PC-9 (cell line): Measurements from ENCODE around the gene DUSP22. TPM values are rescaled to one million over a fixed set of nuclear protein-coding genes. Genes with fewer than 3 reads are reported as not detected.
A peak's percentile ranks its signal among the peaks of the same experiment; 100 is the strongest.
"Not testable (repeated sequence)": the region's sequence is repeated elsewhere in the genome, so short reads cannot be mapped to it uniquely, and the experiment has no call there.

ENCODE experiments used
- BruUV-seq: library from RNA; stranded (reverse); fragments of 400-500 nt; replicated peaks from 2 replicates; lab custom pipeline; 2021; lab: Mats Ljungman, UMichigan
- CTCF ChIA-PET: fragments of 300-600 bp; sonication (Branson Sonifier 250); formaldehyde crosslinking; loops from one replicate; lab custom pipeline; 2022; ENCODE audit warnings: antibody characterized with exemption; lab: Charles Lee
- POLR2A ChIA-PET: fragments of 300-600 bp; sonication (Branson Sonifier 250); formaldehyde crosslinking; loops from one replicate; lab custom pipeline; 2022; ENCODE audit warnings: antibody characterized with exemption; ENCODE audit not compliant: unreplicated experiment; lab: Charles Lee
- DNase-seq, 2 experiments: peaks; one replicate each; pipeline versions ENCODE4 v3.0.0 to v3.0.0-alpha.2; 2015 to 2022; ENCODE audit warnings: mixed read lengths in 1 of 2
- H2AFZ ChIP-seq: fragments of 200-600 bp; sonication (generic); 2 replicates; pipeline ENCODE4 v1.8.1; 2017; ENCODE audit warnings: antibody characterized with exemption
- H3F3A ChIP-seq: fragments of 200-600 bp; sonication (generic); 2 replicates; pipeline ENCODE4 v1.8.1; 2017; ENCODE audit warnings: antibody characterized with exemption, mild to moderate bottlenecking, low read depth; ENCODE audit not compliant: insufficient read depth
- H3K27ac ChIP-seq: fragments of 200-600 bp; sonication (generic); 2 replicates; pipeline ENCODE4 v1.6.1; 2016; ENCODE audit warnings: mixed run types
- H3K27me3 ChIP-seq: fragments of 200-600 bp; sonication (generic); 2 replicates; pipeline ENCODE4 v1.6.1; 2016; ENCODE audit warnings: low read depth, mixed run types; ENCODE audit not compliant: insufficient read depth
- H3K36me3 ChIP-seq: fragments of 200-600 bp; sonication (generic); 2 replicates; pipeline ENCODE4 v1.6.1; 2016; ENCODE audit warnings: low read depth, mixed run types
- H3K4me1 ChIP-seq: fragments of 200-600 bp; sonication (generic); replicated peaks from 2 replicates; pipeline ENCODE4 v1.6.1; 2016; ENCODE audit warnings: mixed run types; ENCODE audit not compliant: insufficient read depth
- H3K4me2 ChIP-seq: fragments of 200-600 bp; sonication (generic); 2 replicates; pipeline ENCODE4 v1.6.1; 2017; ENCODE audit warnings: mixed run types
- H3K4me3 ChIP-seq: fragments of 200-600 bp; sonication (generic); 2 replicates; pipeline ENCODE4 v1.6.1; 2016; ENCODE audit warnings: mixed run types
- H3K79me2 ChIP-seq: fragments of 200-600 bp; sonication (generic); 2 replicates; pipeline ENCODE4 v1.6.1; 2017; ENCODE audit warnings: low read depth, mixed run types
- H3K9me2 ChIP-seq: fragments of 200-600 bp; sonication (generic); 2 replicates; pipeline ENCODE4 v1.8.1; 2017; ENCODE audit warnings: mild to moderate bottlenecking; ENCODE audit not compliant: insufficient read depth
- H3K9me3 ChIP-seq: fragments of 200-600 bp; sonication (generic); 2 replicates; pipeline ENCODE4 v1.8.1; 2016; ENCODE audit warnings: low read depth; ENCODE audit not compliant: insufficient read depth
- H4K20me1 ChIP-seq: fragments of 200-600 bp; sonication (generic); 2 replicates; pipeline ENCODE4 v1.8.1; 2017; ENCODE audit not compliant: insufficient read depth
- EZH2 ChIP-seq: fragments of 200-600 bp; sonication (generic); IDR thresholded peaks from 2 replicates; pipeline ENCODE4 v1.8.0; 2017; ENCODE audit warnings: antibody characterized with exemption, low read depth
- intact Hi-C: fragments of 100-400 bp; cut with micrococcal nuclease; formaldehyde crosslinking; loops from one replicate; pipeline ENCODE4 v1.10.0; 2022; ENCODE audit not compliant: unreplicated experiment
- total RNA-seq: library from RNA; stranded (reverse); gene quantifications from 2 replicates; pipeline ENCODE4 v1.2.3, GENCODE V29; 2021
- TF ChIP-seq, protein P1 (sequence below): fragments of 200-600 bp; sonication (generic); conservative IDR thresholded peaks from 2 replicates; pipeline ENCODE4 v1.6.1; 2017; ENCODE audit warnings: mixed run types, antibody characterized with exemption, mild to moderate bottlenecking, moderate library complexity

The DUSP22 gene
- total RNA-seq, 1 experiment from 2014 or later = 25.5 TPM

DNA sequence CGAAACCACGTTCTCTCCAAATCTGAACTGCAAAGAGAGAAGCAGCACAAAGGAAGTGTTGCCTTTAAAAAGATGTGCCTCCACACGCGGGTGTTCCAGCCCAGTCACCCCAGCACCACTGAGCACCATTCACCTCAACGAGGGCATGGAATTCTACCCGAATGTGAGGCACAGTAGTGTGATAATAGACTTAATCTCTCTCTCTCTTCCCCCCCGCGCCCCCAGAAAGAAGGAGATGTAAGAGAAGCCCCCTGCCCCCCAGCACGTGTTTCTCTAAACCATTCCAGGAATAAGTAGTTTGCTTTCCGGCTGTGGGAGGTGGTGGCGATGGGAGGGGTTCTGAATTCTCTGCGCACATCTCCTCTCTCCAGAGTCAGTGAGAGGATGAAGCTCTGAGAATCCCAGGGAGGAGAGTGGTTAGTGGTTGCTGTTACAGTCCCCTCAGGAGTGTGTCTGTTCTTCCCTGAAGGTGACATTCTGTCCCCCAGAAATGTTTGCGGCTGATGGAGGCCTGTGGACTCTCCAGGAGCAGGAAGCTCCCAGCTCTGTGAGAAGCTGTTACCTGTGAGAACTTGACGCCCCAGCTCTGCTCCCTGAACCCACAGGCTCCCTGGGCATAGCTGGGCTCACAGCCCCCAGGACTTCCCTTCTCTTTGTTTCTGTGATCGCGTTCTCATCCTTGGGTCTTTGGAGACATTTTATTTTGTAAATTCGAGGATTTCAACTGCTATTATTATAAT, 75.8 kb downstream of the DUSP22 start:
- H3K9me2 ChIP-seq = no peaks in the 10 kb centered on the region
- H3K79me2 ChIP-seq = no peaks in the 10 kb centered on the region
- no peak overlapping the region for H3K4me2 ChIP-seq
- peaks cover 88% of the 10 kb centered on the region for H3K27me3 ChIP-seq
- CTCF ChIA-PET = interaction anchor here (0.7 kb wide), 1 partner anchor 632 kb away, joined by 4 read pairs; no protein-coding TSS in a partner anchor
- no peak overlapping the region for H2AFZ ChIP-seq
- H3K36me3 ChIP-seq = no peaks in the 10 kb centered on the region
- peak in 1 of 2 experiments; percentile 18 for DNase-seq
- H3F3A ChIP-seq = no peaks in the 10 kb centered on the region
- intact Hi-C loops = no loop called here
- POLR2A ChIA-PET = no interaction called here
- peaks cover 6% of the 10 kb centered on the region; the same call in 1 of the 2 replicates for H3K9me3 ChIP-seq
- no peak overlapping the region for H3K4me3 ChIP-seq
- no peaks in the 10 kb centered on the region for H3K4me1 ChIP-seq
- BruUV-seq = no TSS peak
- no peaks in the 10 kb centered on the region for H4K20me1 ChIP-seq
- no peak for TF ChIP-seq EZH2
- TF ChIP-seq, protein P1, sequence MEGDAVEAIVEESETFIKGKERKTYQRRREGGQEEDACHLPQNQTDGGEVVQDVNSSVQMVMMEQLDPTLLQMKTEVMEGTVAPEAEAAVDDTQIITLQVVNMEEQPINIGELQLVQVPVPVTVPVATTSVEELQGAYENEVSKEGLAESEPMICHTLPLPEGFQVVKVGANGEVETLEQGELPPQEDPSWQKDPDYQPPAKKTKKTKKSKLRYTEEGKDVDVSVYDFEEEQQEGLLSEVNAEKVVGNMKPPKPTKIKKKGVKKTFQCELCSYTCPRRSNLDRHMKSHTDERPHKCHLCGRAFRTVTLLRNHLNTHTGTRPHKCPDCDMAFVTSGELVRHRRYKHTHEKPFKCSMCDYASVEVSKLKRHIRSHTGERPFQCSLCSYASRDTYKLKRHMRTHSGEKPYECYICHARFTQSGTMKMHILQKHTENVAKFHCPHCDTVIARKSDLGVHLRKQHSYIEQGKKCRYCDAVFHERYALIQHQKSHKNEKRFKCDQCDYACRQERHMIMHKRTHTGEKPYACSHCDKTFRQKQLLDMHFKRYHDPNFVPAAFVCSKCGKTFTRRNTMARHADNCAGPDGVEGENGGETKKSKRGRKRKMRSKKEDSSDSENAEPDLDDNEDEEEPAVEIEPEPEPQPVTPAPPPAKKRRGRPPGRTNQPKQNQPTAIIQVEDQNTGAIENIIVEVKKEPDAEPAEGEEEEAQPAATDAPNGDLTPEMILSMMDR = no peak
- no peak overlapping the region for H3K27ac ChIP-seq

DNA sequence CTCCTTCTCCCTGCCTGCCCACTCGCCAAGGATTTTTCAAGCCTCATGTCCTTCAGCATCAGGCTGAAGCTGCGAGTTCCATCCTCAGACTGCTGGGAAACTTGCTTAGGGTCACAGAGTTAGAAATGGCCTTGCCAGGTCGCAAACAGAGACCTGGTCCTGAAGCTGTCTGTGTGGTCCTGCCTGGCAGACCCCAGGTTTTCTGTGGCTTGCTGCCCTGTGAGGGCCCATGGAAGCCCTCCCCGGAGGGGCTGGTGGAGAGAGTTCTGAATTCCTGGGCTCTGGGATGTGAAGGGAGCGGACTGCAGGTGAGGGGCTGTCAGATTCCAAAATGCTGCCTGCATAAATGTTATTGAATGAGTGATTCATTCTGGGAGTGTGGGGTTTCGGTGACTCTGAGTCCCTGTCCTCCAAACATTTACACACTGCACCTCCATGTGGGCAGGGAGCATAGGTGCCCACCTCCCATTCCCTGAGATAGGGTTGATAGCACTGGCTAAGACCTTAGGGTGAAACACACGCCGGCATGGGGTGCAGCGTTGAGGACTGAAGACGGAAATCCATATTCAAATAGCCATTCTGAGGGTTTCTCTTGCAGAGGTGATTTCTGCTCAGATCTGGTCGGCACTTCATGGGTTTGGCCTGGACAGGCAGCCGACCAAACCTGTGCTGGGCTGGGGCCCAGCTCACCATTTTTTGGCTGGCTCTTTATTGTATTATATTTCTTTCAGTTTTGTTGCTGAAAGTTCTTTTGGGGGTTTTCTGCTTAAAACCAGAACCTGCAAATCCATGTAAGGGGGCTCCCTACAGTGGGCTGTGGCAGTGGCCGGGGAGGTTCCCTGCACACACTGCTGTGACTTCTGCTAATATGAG, 77.5 kb downstream of the DUSP22 start:
- H3K4me2 ChIP-seq = no peak overlapping the region
- no peaks in the 10 kb centered on the region for H3K36me3 ChIP-seq
- POLR2A ChIA-PET = no interaction called here
- no peak overlapping the region for H3K27ac ChIP-seq
- intact Hi-C loops = loop anchor here (10.0 kb wide), 1 partner anchor 155 kb away; no protein-coding TSS in a partner anchor
- no TSS peak for BruUV-seq
- H3K9me3 ChIP-seq = no peaks in the 10 kb centered on the region
- H3K27me3 ChIP-seq = peaks cover 88% of the 10 kb centered on the region
- H2AFZ ChIP-seq = no peak overlapping the region
- TF ChIP-seq, protein P1 = no peak
- no peaks in the 10 kb centered on the region for H3K79me2 ChIP-seq
- no peak overlapping the region for H3K4me3 ChIP-seq
- H3K4me1 ChIP-seq = no peaks in the 10 kb centered on the region
- DNase-seq = no peak
- CTCF ChIA-PET = no interaction called here
- no peaks in the 10 kb centered on the region for H4K20me1 ChIP-seq
- H3K9me2 ChIP-seq = no peaks in the 10 kb centered on the region
- H3F3A ChIP-seq = no peaks in the 10 kb centered on the region

DNA sequence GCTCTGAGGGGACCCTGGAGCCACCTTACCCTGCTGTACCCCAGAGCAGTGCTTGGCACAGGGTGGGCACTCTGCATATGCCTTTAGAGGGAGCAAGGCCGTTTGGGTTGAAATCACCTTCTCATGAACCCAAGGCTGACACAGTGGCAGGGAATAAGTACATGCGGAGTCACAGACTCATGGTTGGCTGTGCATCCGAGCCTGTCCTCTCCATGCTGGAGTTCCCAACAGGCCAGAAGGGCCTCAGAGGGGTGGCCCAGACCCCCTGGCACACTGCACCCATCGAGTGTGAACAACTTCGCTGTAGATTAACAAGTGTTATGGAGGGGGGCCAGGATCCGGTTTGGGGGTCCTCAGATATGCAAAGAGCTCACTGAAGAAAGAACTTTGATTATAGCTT, 78.3 kb downstream of the DUSP22 start:
- no TSS peak for BruUV-seq
- peaks cover 88% of the 10 kb centered on the region for H3K27me3 ChIP-seq
- no peak overlapping the region for H3K27ac ChIP-seq
- H3K9me3 ChIP-seq = no peaks in the 10 kb centered on the region
- H3F3A ChIP-seq = no peaks in the 10 kb centered on the region
- intact Hi-C loops = loop anchor here (10.0 kb wide), 1 partner anchor 156 kb away; no protein-coding TSS in a partner anchor
- H3K4me3 ChIP-seq = no peak overlapping the region
- CTCF ChIA-PET = no interaction called here
- no peaks in the 10 kb centered on the region for H3K4me1 ChIP-seq
- H3K79me2 ChIP-seq = no peaks in the 10 kb centered on the region
- TF ChIP-seq EZH2 = no peak
- TF ChIP-seq, protein P1 = no peak
- no peak overlapping the region for H3K4me2 ChIP-seq
- no peak overlapping the region for H2AFZ ChIP-seq
- no peaks in the 10 kb centered on the region for H3K9me2 ChIP-seq
- DNase-seq = no peak
- H4K20me1 ChIP-seq = no peaks in the 10 kb centered on the region
- H3K36me3 ChIP-seq = no peaks in the 10 kb centered on the region
- POLR2A ChIA-PET = no interaction called here

DNA sequence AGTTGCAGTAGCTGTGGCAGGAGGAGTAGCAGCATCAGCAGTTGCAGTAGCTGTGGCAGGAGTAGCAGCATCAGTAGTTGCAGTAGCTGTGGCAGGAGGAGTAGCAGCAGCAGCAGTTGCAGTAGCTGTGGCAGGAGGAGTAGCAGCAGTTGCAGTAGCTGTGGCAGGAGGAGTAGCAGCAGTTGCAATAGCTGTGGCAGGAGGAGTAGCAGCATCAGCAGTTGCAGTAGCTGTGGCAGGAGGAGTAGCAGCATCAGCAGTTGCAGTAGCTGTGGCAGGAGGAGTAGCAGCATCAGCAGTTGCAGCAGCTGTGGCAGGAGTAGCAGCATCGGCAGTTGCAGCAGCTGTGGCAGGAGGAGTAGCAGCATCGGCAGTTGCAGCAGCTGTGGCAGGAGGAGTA, 79.6 kb downstream of the DUSP22 start:
- CTCF ChIA-PET = not testable (repeated sequence)
- intact Hi-C loops = loop anchor here (10.0 kb wide), 1 partner anchor 157 kb away; no protein-coding TSS in a partner anchor
- POLR2A ChIA-PET = interaction anchor here (0.6 kb wide), 1 partner anchor 146 kb away, joined by 3 read pairs; no protein-coding TSS in a partner anchor

More for the DNA sequence above, 79.6 kb downstream of the DUSP22 start:
- not testable (repeated sequence) for BruUV-seq, H2AFZ ChIP-seq, H3K4me2 ChIP-seq, H3F3A ChIP-seq, H3K36me3 ChIP-seq, H3K4me3 ChIP-seq, H3K4me1 ChIP-seq, H3K27ac ChIP-seq, DNase-seq, H4K20me1 ChIP-seq, H3K9me3 ChIP-seq, H3K79me2 ChIP-seq, H3K9me2 ChIP-seq
- H3K27me3 ChIP-seq = peaks cover 88% of the 10 kb centered on the region
